SK-N-SH treated with all-trans-retinoic acid at 6 μM for 48 hours (cell line): ENCODE data around the gene ORC3.

ENCODE experiments used
- ATAC-seq: fragments of 200-7000 bp; cut with Tn5 transposase; 3 replicates; pipeline ENCODE4 v1.9.1; 2020; ENCODE audit warnings: mild to moderate bottlenecking, moderate library complexity
- BACH2 ChIP-seq: fragments of 250-450 bp; sonication (Bioruptor Pico); IDR thresholded peaks from 2 replicates; pipeline ENCODE4 v1.9.0; 2021; ENCODE audit warnings: mild to moderate bottlenecking, borderline replicate concordance
- CREB5 ChIP-seq: fragments of 250-450 bp; sonication (Bioruptor Pico); IDR thresholded peaks from 2 replicates; pipeline ENCODE4 v1.5.1; 2020; ENCODE audit warnings: low read depth, mild to moderate bottlenecking, moderate library complexity
- CSDC2 ChIP-seq: fragments of 250-450 bp; sonication (Bioruptor Pico); IDR thresholded peaks from 2 replicates; pipeline ENCODE4 v1.5.0; 2020; ENCODE audit warnings: mild to moderate bottlenecking, moderate library complexity
- ESRRG ChIP-seq: fragments of 250-450 bp; sonication (Bioruptor Pico); IDR thresholded peaks from 2 replicates; pipeline ENCODE4 v1.6.1; 2021; ENCODE audit warnings: mild to moderate bottlenecking
- GLIS3 ChIP-seq: fragments of 250-450 bp; sonication (Bioruptor Pico); IDR thresholded peaks from 2 replicates; pipeline ENCODE4 v1.5.0; 2020; ENCODE audit warnings: mild to moderate bottlenecking, moderate library complexity
- ISL1 ChIP-seq: fragments of 250-450 bp; sonication (Bioruptor Pico); IDR thresholded peaks from 2 replicates; pipeline ENCODE4 v2.1.2; 2022; ENCODE audit warnings: mild to moderate bottlenecking, moderate library complexity
- OSR1 ChIP-seq: fragments of 250-450 bp; sonication (Bioruptor Pico); IDR thresholded peaks from 2 replicates; pipeline ENCODE4 v1.8.0; 2022; ENCODE audit warnings: moderate library complexity, mild to moderate bottlenecking, inconsistent platforms
- POU6F1 ChIP-seq: fragments of 250-450 bp; sonication (Bioruptor Pico); IDR thresholded peaks from 2 replicates; pipeline ENCODE4 v1.8.0; 2021; ENCODE audit warnings: low read depth, mild to moderate bottlenecking, moderate library complexity, borderline replicate concordance
- PPARA ChIP-seq: fragments of 250-450 bp; sonication (Bioruptor Pico); IDR thresholded peaks from 2 replicates; pipeline ENCODE4 v1.5.0; 2020; ENCODE audit warnings: mild to moderate bottlenecking, borderline replicate concordance
- RARB ChIP-seq: fragments of 250-450 bp; sonication (Bioruptor Pico); IDR thresholded peaks from 2 replicates; pipeline ENCODE4 v1.8.0; 2021; ENCODE audit warnings: mild to moderate bottlenecking, moderate library complexity
- SNAI2 ChIP-seq: fragments of 250-450 bp; sonication (Bioruptor Pico); IDR thresholded peaks from 2 replicates; pipeline ENCODE4 v1.5.0; 2020; ENCODE audit warnings: mild to moderate bottlenecking, moderate library complexity
- TCF4 ChIP-seq: fragments of 250-450 bp; sonication (Bioruptor Pico); IDR thresholded peaks from 2 replicates; pipeline ENCODE4 v1.8.0; 2021; ENCODE audit warnings: mild to moderate bottlenecking, moderate library complexity, borderline replicate concordance
- TOX ChIP-seq: fragments of 250-450 bp; sonication (Bioruptor Pico); IDR thresholded peaks from 2 replicates; pipeline ENCODE4 v1.8.0; 2021; ENCODE audit warnings: mild to moderate bottlenecking, moderate library complexity, borderline replicate concordance
- ZC3H10 ChIP-seq: fragments of 250-450 bp; sonication (Bioruptor Pico); IDR thresholded peaks from 2 replicates; pipeline ENCODE4 v1.5.1; 2021; ENCODE audit warnings: mild to moderate bottlenecking, moderate library complexity
- ZFP3 ChIP-seq: fragments of 250-450 bp; sonication (Bioruptor Pico); IDR thresholded peaks from 2 replicates; pipeline ENCODE4 v1.5.0; 2020; ENCODE audit warnings: mild to moderate bottlenecking, moderate library complexity
- ZFP30 ChIP-seq: fragments of 450-650 bp; formaldehyde crosslinking; IDR thresholded peaks from 2 replicates; pipeline ENCODE4 v1.5.0; 2022; ENCODE audit warnings: mild to moderate bottlenecking, moderate library complexity
- ZNF565 ChIP-seq: fragments of 450-650 bp; formaldehyde crosslinking; conservative IDR thresholded peaks from 2 replicates; pipeline ENCODE4 v1.5.0; 2020; ENCODE audit warnings: low read depth, mild to moderate bottlenecking, moderate library complexity
- ZNF70 ChIP-seq: fragments of 450-650 bp; formaldehyde crosslinking; IDR thresholded peaks from 2 replicates; pipeline ENCODE4 v1.5.0; 2020; ENCODE audit warnings: mild to moderate bottlenecking, moderate library complexity
- ZNF8 ChIP-seq: fragments of 450-650 bp; formaldehyde crosslinking; IDR thresholded peaks from 2 replicates; pipeline ENCODE4 v1.5.0; 2020; ENCODE audit warnings: mild to moderate bottlenecking, moderate library complexity
- TF ChIP-seq, protein P1 (sequence below): fragments of 250-450 bp; sonication (Bioruptor Pico); IDR thresholded peaks from 2 replicates; pipeline ENCODE4 v1.5.1; 2021; ENCODE audit warnings: mild to moderate bottlenecking, moderate library complexity
- TF ChIP-seq, protein P2 (sequence below): fragments of 250-450 bp; sonication (Bioruptor Pico); IDR thresholded peaks from 2 replicates; pipeline ENCODE4 v1.5.0; 2020; ENCODE audit warnings: mild to moderate bottlenecking, moderate library complexity
- TF ChIP-seq, protein P3 (sequence below): fragments of 250-450 bp; sonication (Bioruptor Pico); IDR thresholded peaks from 2 replicates; pipeline ENCODE4 v1.8.0; 2020; ENCODE audit warnings: mild to moderate bottlenecking, moderate library complexity, borderline replicate concordance

Gene ORC3

GRCh38 chr6:87637106-87637505, 47.2 kb downstream of the ORC3 start:
- no peak for ATAC-seq
- TF ChIP-seq ZNF565 (CRISPR knock-in tag) = no peak
- TF ChIP-seq, all 23 proteins: peak for 0

GRCh38 chr6:87639373-87639772, 49.4 kb downstream of the ORC3 start:
- no peak for TF ChIP-seq BACH2
- no peak for TF ChIP-seq POU6F1 (CRISPR knock-in tag)
- no peak for TF ChIP-seq CSDC2 (CRISPR knock-in tag)
- no peak for TF ChIP-seq TOX (CRISPR knock-in tag)
- TF ChIP-seq GLIS3 (CRISPR knock-in tag) = no peak
- no peak for TF ChIP-seq SNAI2
- TF ChIP-seq RARB (CRISPR knock-in tag) = no peak
- TF ChIP-seq, protein P1, sequence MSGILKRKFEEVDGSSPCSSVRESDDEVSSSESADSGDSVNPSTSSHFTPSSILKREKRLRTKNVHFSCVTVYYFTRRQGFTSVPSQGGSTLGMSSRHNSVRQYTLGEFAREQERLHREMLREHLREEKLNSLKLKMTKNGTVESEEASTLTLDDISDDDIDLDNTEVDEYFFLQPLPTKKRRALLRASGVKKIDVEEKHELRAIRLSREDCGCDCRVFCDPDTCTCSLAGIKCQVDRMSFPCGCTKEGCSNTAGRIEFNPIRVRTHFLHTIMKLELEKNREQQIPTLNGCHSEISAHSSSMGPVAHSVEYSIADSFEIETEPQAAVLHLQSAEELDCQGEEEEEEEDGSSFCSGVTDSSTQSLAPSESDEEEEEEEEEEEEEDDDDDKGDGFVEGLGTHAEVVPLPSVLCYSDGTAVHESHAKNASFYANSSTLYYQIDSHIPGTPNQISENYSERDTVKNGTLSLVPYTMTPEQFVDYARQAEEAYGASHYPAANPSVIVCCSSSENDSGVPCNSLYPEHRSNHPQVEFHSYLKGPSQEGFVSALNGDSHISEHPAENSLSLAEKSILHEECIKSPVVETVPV = no peak
- no peak for TF ChIP-seq PPARA (CRISPR knock-in tag)
- TF ChIP-seq ZNF565 (CRISPR knock-in tag) = no peak
- no peak for TF ChIP-seq ZNF8 (CRISPR knock-in tag)
- TF ChIP-seq, protein P2, sequence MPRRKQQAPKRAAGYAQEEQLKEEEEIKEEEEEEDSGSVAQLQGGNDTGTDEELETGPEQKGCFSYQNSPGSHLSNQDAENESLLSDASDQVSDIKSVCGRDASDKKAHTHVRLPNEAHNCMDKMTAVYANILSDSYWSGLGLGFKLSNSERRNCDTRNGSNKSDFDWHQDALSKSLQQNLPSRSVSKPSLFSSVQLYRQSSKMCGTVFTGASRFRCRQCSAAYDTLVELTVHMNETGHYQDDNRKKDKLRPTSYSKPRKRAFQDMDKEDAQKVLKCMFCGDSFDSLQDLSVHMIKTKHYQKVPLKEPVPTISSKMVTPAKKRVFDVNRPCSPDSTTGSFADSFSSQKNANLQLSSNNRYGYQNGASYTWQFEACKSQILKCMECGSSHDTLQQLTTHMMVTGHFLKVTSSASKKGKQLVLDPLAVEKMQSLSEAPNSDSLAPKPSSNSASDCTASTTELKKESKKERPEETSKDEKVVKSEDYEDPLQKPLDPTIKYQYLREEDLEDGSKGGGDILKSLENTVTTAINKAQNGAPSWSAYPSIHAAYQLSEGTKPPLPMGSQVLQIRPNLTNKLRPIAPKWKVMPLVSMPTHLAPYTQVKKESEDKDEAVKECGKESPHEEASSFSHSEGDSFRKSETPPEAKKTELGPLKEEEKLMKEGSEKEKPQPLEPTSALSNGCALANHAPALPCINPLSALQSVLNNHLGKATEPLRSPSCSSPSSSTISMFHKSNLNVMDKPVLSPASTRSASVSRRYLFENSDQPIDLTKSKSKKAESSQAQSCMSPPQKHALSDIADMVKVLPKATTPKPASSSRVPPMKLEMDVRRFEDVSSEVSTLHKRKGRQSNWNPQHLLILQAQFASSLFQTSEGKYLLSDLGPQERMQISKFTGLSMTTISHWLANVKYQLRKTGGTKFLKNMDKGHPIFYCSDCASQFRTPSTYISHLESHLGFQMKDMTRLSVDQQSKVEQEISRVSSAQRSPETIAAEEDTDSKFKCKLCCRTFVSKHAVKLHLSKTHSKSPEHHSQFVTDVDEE = no peak
- no peak for TF ChIP-seq ISL1
- no peak for TF ChIP-seq ZC3H10
- no peak for TF ChIP-seq ZFP3
- TF ChIP-seq, protein P3, sequence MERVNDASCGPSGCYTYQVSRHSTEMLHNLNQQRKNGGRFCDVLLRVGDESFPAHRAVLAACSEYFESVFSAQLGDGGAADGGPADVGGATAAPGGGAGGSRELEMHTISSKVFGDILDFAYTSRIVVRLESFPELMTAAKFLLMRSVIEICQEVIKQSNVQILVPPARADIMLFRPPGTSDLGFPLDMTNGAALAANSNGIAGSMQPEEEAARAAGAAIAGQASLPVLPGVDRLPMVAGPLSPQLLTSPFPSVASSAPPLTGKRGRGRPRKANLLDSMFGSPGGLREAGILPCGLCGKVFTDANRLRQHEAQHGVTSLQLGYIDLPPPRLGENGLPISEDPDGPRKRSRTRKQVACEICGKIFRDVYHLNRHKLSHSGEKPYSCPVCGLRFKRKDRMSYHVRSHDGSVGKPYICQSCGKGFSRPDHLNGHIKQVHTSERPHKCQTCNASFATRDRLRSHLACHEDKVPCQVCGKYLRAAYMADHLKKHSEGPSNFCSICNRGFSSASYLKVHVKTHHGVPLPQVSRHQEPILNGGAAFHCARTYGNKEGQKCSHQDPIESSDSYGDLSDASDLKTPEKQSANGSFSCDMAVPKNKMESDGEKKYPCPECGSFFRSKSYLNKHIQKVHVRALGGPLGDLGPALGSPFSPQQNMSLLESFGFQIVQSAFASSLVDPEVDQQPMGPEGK (CRISPR knock-in tag) = no peak
- no peak for TF ChIP-seq CREB5 (CRISPR knock-in tag)
- no peak for TF ChIP-seq ZFP30 (CRISPR knock-in tag)
- no peak for TF ChIP-seq ESRRG (CRISPR knock-in tag)
- TF ChIP-seq ZNF70 (CRISPR knock-in tag) = no peak
- ATAC-seq = no peak

DNA sequence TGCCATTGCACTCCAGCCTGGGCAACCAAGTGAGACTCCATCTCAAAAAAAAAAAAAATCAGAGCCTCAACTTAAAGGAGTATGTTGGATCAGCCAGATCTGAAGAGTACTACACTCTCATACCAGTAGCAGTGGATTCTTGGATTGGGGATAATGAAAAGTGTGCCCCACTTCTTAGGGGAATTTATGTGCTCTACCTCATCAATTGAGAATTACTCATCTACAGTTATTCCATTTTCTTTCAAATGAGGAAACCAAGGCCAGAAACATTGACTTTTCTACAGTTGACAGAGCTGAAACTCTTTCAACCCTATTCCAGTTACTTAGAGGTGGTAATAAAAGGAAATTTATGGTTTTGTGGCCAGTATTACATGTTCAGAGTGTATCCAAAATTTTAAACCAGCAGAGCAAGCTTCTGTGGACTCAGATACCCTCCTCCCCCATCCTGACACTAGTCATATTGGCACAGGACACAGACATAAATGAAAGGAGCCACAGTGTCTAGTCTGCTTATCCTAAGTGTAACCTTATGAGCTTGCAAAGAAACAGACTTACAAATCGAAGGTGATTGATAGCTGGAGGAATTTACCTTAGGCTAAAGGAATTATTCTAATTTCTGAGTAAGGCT, 51.2 kb downstream of the ORC3 start:
- no peak for ATAC-seq
- TF ChIP-seq GLIS3 (CRISPR knock-in tag) = no peak
- no peak for TF ChIP-seq ISL1
- TF ChIP-seq, protein P2 = no peak
- TF ChIP-seq ZFP3 = no peak
- no peak for TF ChIP-seq BACH2
- no peak for TF ChIP-seq SNAI2
- no peak for TF ChIP-seq ZFP30 (CRISPR knock-in tag)
- no peak for TF ChIP-seq RARB (CRISPR knock-in tag)
- TF ChIP-seq, protein P1 = no peak
- TF ChIP-seq TCF4 (CRISPR knock-in tag) = no peak
- TF ChIP-seq OSR1 (CRISPR knock-in tag) = no peak
- no peak for TF ChIP-seq POU6F1 (CRISPR knock-in tag)
- no peak for TF ChIP-seq TOX (CRISPR knock-in tag)
